GM21825 (cell line): ENCODE measurements around the gene ZNF511.
"Not testable (repeated sequence)": the region's sequence is repeated elsewhere in the genome, so short reads cannot be mapped to it uniquely, and the experiment has no call there.

ENCODE experiments used
- ATAC-seq: cut with Tn5 transposase; IDR thresholded peaks from one replicate; pipeline ENCODE4 v1.9.1; 2021; ENCODE audit warnings: mild to moderate bottlenecking, moderate library complexity; ENCODE audit not compliant: unreplicated experiment

Gene ZNF511

GRCh38 chr10:133313192-133313591 lies 4.5 kb downstream of the ZNF511 start:
- ATAC-seq, result no peak

- no peak for ATAC-seq
These were observed 6.2 kb downstream of the ZNF511 start for GRCh38 chr10:133314911-133315310.

- ATAC-seq, result no peak
These were observed 7.1 kb downstream of the ZNF511 start for GRCh38 chr10:133315847-133316246.

- no peak for ATAC-seq
These were observed 7.6 kb downstream of the ZNF511 start for GRCh38 chr10:133316266-133316665.

- no peak for ATAC-seq
These were observed 8.0 kb downstream of the ZNF511 start for GRCh38 chr10:133316732-133317131.

- peak; percentile 80 for ATAC-seq
These were observed 9.9 kb downstream of the ZNF511 start for GRCh38 chr10:133318494-133319127.

GRCh38 chr10:133320852-133321422 lies 12.2 kb downstream of the ZNF511 start:
- not testable (repeated sequence) for ATAC-seq

GRCh38 chr10:133322064-133322709 lies 13.5 kb downstream of the ZNF511 start:
- not testable (repeated sequence) for ATAC-seq

GRCh38 chr10:133324198-133324792 lies 15.6 kb downstream of the ZNF511 start:
- no peak for ATAC-seq

GRCh38 chr10:133324857-133325260 lies 16.1 kb downstream of the ZNF511 start:
- no peak for ATAC-seq

GRCh38 chr10:133325440-133326222 lies 16.9 kb downstream of the ZNF511 start:
- ATAC-seq, result no peak

GRCh38 chr10:133326223-133326551 lies 17.5 kb downstream of the ZNF511 start:
- ATAC-seq, result no peak

- ATAC-seq, result no peak
These were observed 18.3 kb downstream of the ZNF511 start for GRCh38 chr10:133326745-133327650.

- ATAC-seq, result no peak
These were observed 19.1 kb downstream of the ZNF511 start for GRCh38 chr10:133327651-133328357.

- no peak for ATAC-seq
These were observed 19.9 kb downstream of the ZNF511 start for GRCh38 chr10:133328358-133329343.

GRCh38 chr10:133329491-133330202 lies 20.9 kb downstream of the ZNF511 start:
- peak; percentile 86 for ATAC-seq

- no peak for ATAC-seq
These were observed 24.4 kb downstream of the ZNF511 start for GRCh38 chr10:133332936-133333699.
